Activated CD4-positive, CD25-positive, alpha-beta regulatory T cell (primary cell): ENCODE results near the gene C20orf204.

Source experiments
- DNase-seq, 4 experiments: peaks; one replicate each; lab custom pipeline; 2025; lab: John Stamatoyannopoulos, UW

The C20orf204 gene

GRCh38 chr20:64056639-64056888 is 20.6 kb downstream of the C20orf204 start:
- no peak for DNase-seq

- DNase-seq: no peak
These were observed 21.1 kb downstream of the C20orf204 start for GRCh38 chr20:64056889-64057627.

GRCh38 chr20:64057628-64058498 is 21.9 kb downstream of the C20orf204 start:
- peak; percentile 62 to 76 (median 70) for DNase-seq

- DNase-seq: no peak
These were observed 22.6 kb downstream of the C20orf204 start for GRCh38 chr20:64058536-64058935.

- DNase-seq: no peak
These were observed 26.3 kb downstream of the C20orf204 start for GRCh38 chr20:64062276-64062595.

GRCh38 chr20:64062596-64063388 is 26.8 kb downstream of the C20orf204 start, which contains the start of gene TCEA2:
TSS of gene TCEA2 (plus strand) at chr20:64063198. CDS start at chr20:64063313, 115 bp downstream.
- DNase-seq: peak; percentile 89 to 92 (median 90)

GRCh38 chr20:64063389-64064144 is 27.6 kb downstream of the C20orf204 start:
- no peak for DNase-seq

- no peak for DNase-seq
These were observed 28.2 kb downstream of the C20orf204 start for GRCh38 chr20:64064145-64064698.

- DNase-seq: no peak
These were observed 29.3 kb downstream of the C20orf204 start for GRCh38 chr20:64065062-64065973.

- no peak for DNase-seq
These were observed 30.0 kb downstream of the C20orf204 start for GRCh38 chr20:64065974-64066343.

- DNase-seq: no peak
These were observed 31.1 kb downstream of the C20orf204 start for GRCh38 chr20:64067005-64067632.

GRCh38 chr20:64067733-64068307 is 31.8 kb downstream of the C20orf204 start:
- no peak for DNase-seq

GRCh38 chr20:64068386-64069208 is 32.6 kb downstream of the C20orf204 start:
- DNase-seq: no peak

GRCh38 chr20:64069209-64069613 is 33.2 kb downstream of the C20orf204 start:
- DNase-seq: no peak

- no peak for DNase-seq
These were observed 33.7 kb downstream of the C20orf204 start for GRCh38 chr20:64069614-64070243.

- DNase-seq: no peak
These were observed 34.4 kb downstream of the C20orf204 start for GRCh38 chr20:64070244-64070993.
